Liver (tissue), 9 donors: ENCODE data around the gene PPM1L. TPM values are rescaled to one million over a fixed set of nuclear protein-coding genes. Genes with fewer than 3 reads are reported as not detected.

Experiments
- DNase-seq: peaks from one replicate; pipeline ENCODE4 v3.0.0-alpha.2; 2017; ENCODE audit warnings: low spot score
- H3K27ac ChIP-seq, 2 donors: one replicate each; pipeline ENCODE4 v1.7.0; 2013; ENCODE audit warnings: inconsistent platforms in 2 of 2, low read length in 2 of 2, control low read depth in 1 of 2, low read depth in 1 of 2, mild to moderate bottlenecking in 1 of 2
- H3K27me3 ChIP-seq, 4 donors: one replicate each; pipeline versions ENCODE4 v1.6.1 to v1.7.0; 2013; ENCODE audit warnings: low read length in 3 of 4, inconsistent platforms in 1 of 4, mild to moderate bottlenecking in 1 of 4, moderate library complexity in 1 of 4; ENCODE audit not compliant: control insufficient read depth in 4 of 4, insufficient read depth in 4 of 4
- H3K36me3 ChIP-seq, 4 donors: one replicate each; pipeline versions ENCODE4 v1.6.1 to v1.7.0; 2013; ENCODE audit warnings: low read length in 3 of 4, mild to moderate bottlenecking in 3 of 4, low read depth in 1 of 4, moderate library complexity in 1 of 4; ENCODE audit not compliant: control insufficient read depth in 4 of 4, insufficient read depth in 3 of 4
- H3K4me1 ChIP-seq, 4 donors: one replicate each; pipeline versions ENCODE4 v1.6.1 to v1.7.0; 2013; ENCODE audit warnings: low read length in 3 of 4, mild to moderate bottlenecking in 3 of 4, moderate library complexity in 1 of 4; ENCODE audit not compliant: control insufficient read depth in 4 of 4, insufficient read depth in 4 of 4
- H3K4me3 ChIP-seq, 3 donors: one replicate each; pipeline versions ENCODE4 v1.6.1 to v1.7.0; 2013; ENCODE audit warnings: low read length in 3 of 3, control low read depth in 1 of 3, low read depth in 1 of 3, mild to moderate bottlenecking in 1 of 3
- H3K9ac ChIP-seq, 2 donors: one replicate each; pipeline ENCODE4 v1.7.0; 2013; ENCODE audit warnings: low read length in 2 of 2, mild to moderate bottlenecking in 2 of 2, moderate library complexity in 2 of 2, control low read depth in 1 of 2, low read depth in 1 of 2
- H3K9me3 ChIP-seq, 4 donors: one replicate each; pipeline versions ENCODE4 v1.6.1 to v1.7.0; 2013; ENCODE audit warnings: low read length in 3 of 4; ENCODE audit not compliant: control insufficient read depth in 4 of 4
- EGR1 ChIP-seq, 2 donors: IDR thresholded peaks; 2 replicates each; pipeline ENCODE4 v1.6.1; 2016 to 2018; ENCODE audit warnings: antibody characterized with exemption in 2 of 2, low read depth in 2 of 2
- FOXA1 ChIP-seq: IDR thresholded peaks from 2 replicates; pipeline ENCODE4 v1.6.1; 2016; ENCODE audit warnings: antibody characterized with exemption
- GABPA ChIP-seq, 2 donors: IDR thresholded peaks in 1 of 2; conservative IDR thresholded peaks in 1 of 2; 2 replicates each; pipeline ENCODE4 v1.6.1; 2016; ENCODE audit warnings: antibody characterized with exemption in 2 of 2, mild to moderate bottlenecking in 1 of 2, moderate library complexity in 1 of 2
- HNF4A ChIP-seq, 2 donors: conservative IDR thresholded peaks; 2 replicates each; pipeline ENCODE4 v1.6.1; 2016; ENCODE audit warnings: antibody characterized with exemption in 2 of 2, mild to moderate bottlenecking in 2 of 2
- HNF4G ChIP-seq: IDR thresholded peaks from 2 replicates; pipeline ENCODE4 v1.6.1; 2016; ENCODE audit warnings: antibody characterized with exemption
- MAX ChIP-seq: IDR thresholded peaks from 2 replicates; pipeline ENCODE4 v1.6.1; 2016; ENCODE audit warnings: antibody characterized with exemption
- NR2F2 ChIP-seq: IDR thresholded peaks from 2 replicates; pipeline ENCODE4 v1.6.1; 2016; ENCODE audit warnings: antibody characterized with exemption
- RAD21 ChIP-seq, 2 donors: IDR thresholded peaks; 2 replicates each; pipeline ENCODE4 v1.6.1; 2016; ENCODE audit warnings: antibody characterized with exemption in 2 of 2, mild to moderate bottlenecking in 2 of 2
- SP1 ChIP-seq: IDR thresholded peaks from 2 replicates; pipeline ENCODE4 v1.6.1; 2018; ENCODE audit warnings: antibody characterized with exemption, mild to moderate bottlenecking
- TAF1 ChIP-seq: conservative IDR thresholded peaks from 2 replicates; pipeline ENCODE4 v1.6.1; 2016; ENCODE audit warnings: antibody characterized with exemption, mild to moderate bottlenecking
- WGBS: extraction: QIAGEN DNeasy Blood & Tissue Kit; methylation state at CpG from one replicate; pipeline ENCODE4 v1.1.7; 2013; 5-methylcytosine and 5-hydroxymethylcytosine counted together
- polyA plus RNA-seq, 2 donors: library from polyadenylated mRNA; stranded (reverse) in 1 of 2; unstranded in 1 of 2; fragments of 200-250 nt in 1 of 2; fragments of >200 nt in 1 of 2; fragmentation: Nextera tagmentation in 1 of 2; extraction: Ambion mirVana in 1 of 2; gene quantifications; one replicate each; pipeline versions ENCODE4 v1.2.1 to v1.2.3, GENCODE V29; 2013 to 2015
- total RNA-seq, 2 donors: library from RNA; depleted of rRNA; stranded (reverse); fragments of >200 nt; gene quantifications; one replicate each; pipeline ENCODE4 v1.2.3, GENCODE V29; 2014
- TF ChIP-seq, protein P1 (sequence below): fragments of 150-350 bp; IDR thresholded peaks from 2 replicates; pipeline ENCODE4 v1.5.1; 2017; ENCODE audit warnings: improper control_type of control experiment, low read depth, low read length; ENCODE audit not compliant: missing input control
- TF ChIP-seq, protein P2 (sequence below): IDR thresholded peaks from 2 replicates; pipeline ENCODE4 v1.6.1; 2016; ENCODE audit warnings: antibody characterized with exemption
- TF ChIP-seq, protein P3 (sequence below): IDR thresholded peaks from 2 replicates; pipeline ENCODE4 v1.6.1; 2016; ENCODE audit warnings: antibody characterized with exemption, mild to moderate bottlenecking
- donor health status: healthy.
- donor health status: healthy.
- donor health status: healthy.
- donor health status: healthy.
- donor health status: healthy.

Gene PPM1L
- total and polyA plus RNA-seq, 4 donors, result 1.6 to 8.5 (median 4.8) TPM

DNA sequence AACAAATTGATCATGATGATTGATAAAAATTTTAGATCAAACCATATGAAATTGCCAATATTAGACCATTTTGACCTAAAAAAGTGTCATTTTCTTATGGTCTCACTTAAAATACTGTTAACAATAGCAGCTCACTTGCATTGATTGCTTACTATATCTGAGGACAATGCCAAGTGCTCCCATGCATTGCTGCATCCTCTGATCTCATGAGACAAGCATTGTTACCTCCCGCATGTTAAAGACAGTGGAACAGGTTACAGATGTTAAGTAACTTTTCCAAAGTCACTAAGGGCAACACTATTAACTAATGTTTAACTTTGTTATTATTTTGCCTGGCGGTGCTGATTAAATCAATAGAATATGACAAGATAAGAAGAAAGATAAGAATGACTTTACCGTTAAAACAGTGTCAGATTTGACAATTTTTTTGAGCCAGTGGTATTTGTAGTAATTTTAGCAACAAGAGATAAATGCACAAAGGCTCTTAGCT, 69.3 kb downstream of the PPM1L start:
- H3K4me3 ChIP-seq, result no peak overlapping the region
- TF ChIP-seq RAD21 (IDR thresholded peaks at IDR 0.05) (no peak), GABPA (IDR thresholded peaks at IDR 0.05 in 1 of 2, conservative IDR thresholded peaks at IDR 0.05 in 1 of 2) (no peak), HNF4A (conservative IDR thresholded peaks at IDR 0.05) (no peak), TAF1 (no peak), MAX (no peak), EGR1 (IDR thresholded peaks at IDR 0.05; ENCODE audit: low read depth in 2 of 2) (no peak), SP1 (no peak), FOXA1 (no peak), NR2F2 (no peak)
- TF ChIP-seq, protein P1, sequence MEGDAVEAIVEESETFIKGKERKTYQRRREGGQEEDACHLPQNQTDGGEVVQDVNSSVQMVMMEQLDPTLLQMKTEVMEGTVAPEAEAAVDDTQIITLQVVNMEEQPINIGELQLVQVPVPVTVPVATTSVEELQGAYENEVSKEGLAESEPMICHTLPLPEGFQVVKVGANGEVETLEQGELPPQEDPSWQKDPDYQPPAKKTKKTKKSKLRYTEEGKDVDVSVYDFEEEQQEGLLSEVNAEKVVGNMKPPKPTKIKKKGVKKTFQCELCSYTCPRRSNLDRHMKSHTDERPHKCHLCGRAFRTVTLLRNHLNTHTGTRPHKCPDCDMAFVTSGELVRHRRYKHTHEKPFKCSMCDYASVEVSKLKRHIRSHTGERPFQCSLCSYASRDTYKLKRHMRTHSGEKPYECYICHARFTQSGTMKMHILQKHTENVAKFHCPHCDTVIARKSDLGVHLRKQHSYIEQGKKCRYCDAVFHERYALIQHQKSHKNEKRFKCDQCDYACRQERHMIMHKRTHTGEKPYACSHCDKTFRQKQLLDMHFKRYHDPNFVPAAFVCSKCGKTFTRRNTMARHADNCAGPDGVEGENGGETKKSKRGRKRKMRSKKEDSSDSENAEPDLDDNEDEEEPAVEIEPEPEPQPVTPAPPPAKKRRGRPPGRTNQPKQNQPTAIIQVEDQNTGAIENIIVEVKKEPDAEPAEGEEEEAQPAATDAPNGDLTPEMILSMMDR, result no peak
- TF ChIP-seq, protein P2, sequence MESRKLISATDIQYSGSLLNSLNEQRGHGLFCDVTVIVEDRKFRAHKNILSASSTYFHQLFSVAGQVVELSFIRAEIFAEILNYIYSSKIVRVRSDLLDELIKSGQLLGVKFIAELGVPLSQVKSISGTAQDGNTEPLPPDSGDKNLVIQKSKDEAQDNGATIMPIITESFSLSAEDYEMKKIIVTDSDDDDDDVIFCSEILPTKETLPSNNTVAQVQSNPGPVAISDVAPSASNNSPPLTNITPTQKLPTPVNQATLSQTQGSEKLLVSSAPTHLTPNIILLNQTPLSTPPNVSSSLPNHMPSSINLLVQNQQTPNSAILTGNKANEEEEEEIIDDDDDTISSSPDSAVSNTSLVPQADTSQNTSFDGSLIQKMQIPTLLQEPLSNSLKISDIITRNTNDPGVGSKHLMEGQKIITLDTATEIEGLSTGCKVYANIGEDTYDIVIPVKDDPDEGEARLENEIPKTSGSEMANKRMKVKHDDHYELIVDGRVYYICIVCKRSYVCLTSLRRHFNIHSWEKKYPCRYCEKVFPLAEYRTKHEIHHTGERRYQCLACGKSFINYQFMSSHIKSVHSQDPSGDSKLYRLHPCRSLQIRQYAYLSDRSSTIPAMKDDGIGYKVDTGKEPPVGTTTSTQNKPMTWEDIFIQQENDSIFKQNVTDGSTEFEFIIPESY, result no peak
- TF ChIP-seq, protein P3, sequence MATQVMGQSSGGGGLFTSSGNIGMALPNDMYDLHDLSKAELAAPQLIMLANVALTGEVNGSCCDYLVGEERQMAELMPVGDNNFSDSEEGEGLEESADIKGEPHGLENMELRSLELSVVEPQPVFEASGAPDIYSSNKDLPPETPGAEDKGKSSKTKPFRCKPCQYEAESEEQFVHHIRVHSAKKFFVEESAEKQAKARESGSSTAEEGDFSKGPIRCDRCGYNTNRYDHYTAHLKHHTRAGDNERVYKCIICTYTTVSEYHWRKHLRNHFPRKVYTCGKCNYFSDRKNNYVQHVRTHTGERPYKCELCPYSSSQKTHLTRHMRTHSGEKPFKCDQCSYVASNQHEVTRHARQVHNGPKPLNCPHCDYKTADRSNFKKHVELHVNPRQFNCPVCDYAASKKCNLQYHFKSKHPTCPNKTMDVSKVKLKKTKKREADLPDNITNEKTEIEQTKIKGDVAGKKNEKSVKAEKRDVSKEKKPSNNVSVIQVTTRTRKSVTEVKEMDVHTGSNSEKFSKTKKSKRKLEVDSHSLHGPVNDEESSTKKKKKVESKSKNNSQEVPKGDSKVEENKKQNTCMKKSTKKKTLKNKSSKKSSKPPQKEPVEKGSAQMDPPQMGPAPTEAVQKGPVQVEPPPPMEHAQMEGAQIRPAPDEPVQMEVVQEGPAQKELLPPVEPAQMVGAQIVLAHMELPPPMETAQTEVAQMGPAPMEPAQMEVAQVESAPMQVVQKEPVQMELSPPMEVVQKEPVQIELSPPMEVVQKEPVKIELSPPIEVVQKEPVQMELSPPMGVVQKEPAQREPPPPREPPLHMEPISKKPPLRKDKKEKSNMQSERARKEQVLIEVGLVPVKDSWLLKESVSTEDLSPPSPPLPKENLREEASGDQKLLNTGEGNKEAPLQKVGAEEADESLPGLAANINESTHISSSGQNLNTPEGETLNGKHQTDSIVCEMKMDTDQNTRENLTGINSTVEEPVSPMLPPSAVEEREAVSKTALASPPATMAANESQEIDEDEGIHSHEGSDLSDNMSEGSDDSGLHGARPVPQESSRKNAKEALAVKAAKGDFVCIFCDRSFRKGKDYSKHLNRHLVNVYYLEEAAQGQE, result no peak
- no peak overlapping the region for H3K27ac ChIP-seq
- DNase-seq, result no peak
- peaks cover 0 to 2% (median 0%) of the 10 kb centered on the region in 4 donors for H3K4me1 ChIP-seq
- no peaks in the 10 kb centered on the region for H3K27me3 ChIP-seq
- H3K9ac ChIP-seq, result no peak overlapping the region
- no peaks in the 10 kb centered on the region for H3K9me3 ChIP-seq
- WGBS, result 38% methylated on average over 3 of the region's 3 CpGs
- H3K36me3 ChIP-seq, result no peaks in the 10 kb centered on the region

- H3K4me1 ChIP-seq, result peaks cover 0 to 2% (median 0%) of the 10 kb centered on the region in 4 donors
- TF ChIP-seq RAD21 (IDR thresholded peaks at IDR 0.05) (no peak), HNF4G (no peak)
- TF ChIP-seq, protein P1, result no peak
- no peaks in the 10 kb centered on the region for H3K36me3 ChIP-seq
- no peaks in the 10 kb centered on the region for H3K27me3 ChIP-seq
- no peak overlapping the region for H3K9ac ChIP-seq
- DNase-seq, result no peak
- H3K9me3 ChIP-seq, result no peaks in the 10 kb centered on the region
- H3K27ac ChIP-seq, result no peak overlapping the region
- no peak overlapping the region for H3K4me3 ChIP-seq
Observed at GRCh38 chr3:160826408-160826807, 70.4 kb downstream of the PPM1L start.
